Uterus (tissue), 2 donors: Measurements from ENCODE around the gene PLBD2.

Experiments
- CTCF ChIP-seq, 4 experiments: fragments of 200-600 bp in 2 of 4; fragments of 450-650 bp in 2 of 4; sonication (generic) in 2 of 4; IDR thresholded peaks; one replicate each; pipeline ENCODE4 v1.5.1; 2016 to 2019; ENCODE audit warnings: antibody characterized with exemption in 4 of 4, mild to moderate bottlenecking in 2 of 4, moderate library complexity in 1 of 4
- POLR2A ChIP-seq, 2 donors: fragments of 450-650 bp; IDR thresholded peaks; one replicate each; pipeline ENCODE4 v1.6.1; 2016; ENCODE audit warnings: antibody characterized with exemption in 2 of 2, mild to moderate bottlenecking in 1 of 2, moderate library complexity in 1 of 2

- no peak for TF ChIP-seq POLR2A (IDR thresholded peaks at IDR 0.05)
- no peak for TF ChIP-seq CTCF (IDR thresholded peaks at IDR 0.05)
These were observed 27.9 kb upstream of the PLBD2 start for GRCh38 chr12:113330505-113330904.
